Neural cell (in vitro differentiated cells): ENCODE results near the gene NASP. TPM values are rescaled to one million over a fixed set of nuclear protein-coding genes. Genes with fewer than 3 reads are reported as not detected.

Experiments used
- H2AFZ ChIP-seq: fragments of 200-600, 300-800 bp; sonication (generic), shearing (Covaris generic); 2 replicates; pipeline ENCODE4 v1.6.0; 2014; ENCODE audit warnings: low read depth, mild to moderate bottlenecking, antibody characterized with exemption, low read length, moderate library complexity
- H3F3A ChIP-seq: fragments of 200-600 bp; shearing (Covaris generic); 2 replicates; pipeline ENCODE4 v1.6.1; 2016; ENCODE audit warnings: mild to moderate bottlenecking, moderate library complexity, mixed read lengths, antibody characterized with exemption, low read length; ENCODE audit not compliant: insufficient read depth, poor library complexity, severe bottlenecking
- H3K27ac ChIP-seq: fragments of 200-600, 300-800 bp; sonication (generic), shearing (Covaris generic); 2 replicates; pipeline ENCODE4 v1.5.1; 2014; ENCODE audit warnings: mild to moderate bottlenecking, low read length, moderate library complexity
- H3K27me3 ChIP-seq: fragments of 300-800, 200-600 bp; sonication (generic), shearing (Covaris generic); 2 replicates; pipeline ENCODE4 v1.6.0; 2014; ENCODE audit warnings: mild to moderate bottlenecking, low read depth, low read length, moderate library complexity; ENCODE audit not compliant: insufficient read depth
- H3K36me3 ChIP-seq: fragments of 300-800, 200-600 bp; sonication (generic), shearing (Covaris generic); 2 replicates; pipeline ENCODE4 v1.5.1; 2014; ENCODE audit warnings: mild to moderate bottlenecking, antibody characterized with exemption, low read length, moderate library complexity; ENCODE audit not compliant: insufficient read depth
- H3K4me2 ChIP-seq: fragments of 300-800, 200-600 bp; sonication (generic), shearing (Covaris generic); 2 replicates; pipeline ENCODE4 v1.6.0; 2014; ENCODE audit warnings: mild to moderate bottlenecking, low read length
- H3K4me3 ChIP-seq: fragments of 300-800, 200-600 bp; sonication (generic), shearing (Covaris generic); 2 replicates; pipeline ENCODE4 v1.5.1; 2014; ENCODE audit warnings: mild to moderate bottlenecking, low read length, moderate library complexity
- H3K79me2 ChIP-seq: fragments of 200-600 bp; shearing (Covaris generic); replicated peaks from 2 replicates; pipeline ENCODE4 v1.6.0; 2014; ENCODE audit warnings: mild to moderate bottlenecking, low read length, moderate library complexity; ENCODE audit not compliant: insufficient read depth
- H3K9ac ChIP-seq: fragments of 300-800, 200-600 bp; sonication (generic), shearing (Covaris generic); 2 replicates; pipeline ENCODE4 v1.6.1; 2016; ENCODE audit warnings: mild to moderate bottlenecking, low read length, mixed read lengths
- H3K9me2 ChIP-seq: fragments of 200-600 bp; shearing (Covaris generic); 2 replicates; pipeline ENCODE4 v1.6.1; 2016; ENCODE audit warnings: mild to moderate bottlenecking, low read length, mixed read lengths; ENCODE audit not compliant: insufficient read depth
- H3K9me3 ChIP-seq: fragments of 200-600, 300-800 bp; sonication (generic), shearing (Covaris generic); 2 replicates; pipeline ENCODE4 v1.6.1; 2016; ENCODE audit warnings: mild to moderate bottlenecking, mixed run types, low read length, moderate library complexity, mixed read lengths
- H4K20me1 ChIP-seq: fragments of 200-600 bp; shearing (Covaris generic); 2 replicates; pipeline ENCODE4 v1.6.1; 2016; ENCODE audit warnings: mild to moderate bottlenecking, mixed run types; ENCODE audit not compliant: insufficient read depth
- EP300 ChIP-seq: fragments of 450-650 bp; conservative IDR thresholded peaks from 2 replicates; pipeline ENCODE4 v1.6.1; 2014; ENCODE audit warnings: antibody characterized with exemption, mild to moderate bottlenecking, moderate library complexity; ENCODE audit not compliant: poor library complexity, severe bottlenecking
- EZH2 ChIP-seq: fragments of 200-600, 300-800 bp; shearing (Covaris generic), sonication (generic); IDR thresholded peaks from 2 replicates; pipeline ENCODE4 v1.6.1; 2014; ENCODE audit warnings: antibody characterized with exemption, low read length, borderline replicate concordance, mild to moderate bottlenecking; ENCODE audit not compliant: insufficient read depth, poor library complexity, severe bottlenecking
- MXI1 ChIP-seq: fragments of 450-650 bp; conservative IDR thresholded peaks from 2 replicates; pipeline ENCODE4 v1.6.1; 2014; ENCODE audit warnings: antibody characterized with exemption, mild to moderate bottlenecking; ENCODE audit not compliant: poor library complexity, severe bottlenecking
- POLR2AphosphoS5 ChIP-seq: IDR thresholded peaks from 2 replicates; pipeline ENCODE4 v1.6.1; 2012
- RAD21 ChIP-seq: fragments of 450-650 bp; conservative IDR thresholded peaks from 2 replicates; pipeline ENCODE4 v1.6.1; 2014; ENCODE audit warnings: antibody characterized with exemption, mild to moderate bottlenecking, moderate library complexity
- SMC3 ChIP-seq: fragments of 450-650 bp; conservative IDR thresholded peaks from 2 replicates; pipeline ENCODE4 v1.6.1; 2014; ENCODE audit warnings: antibody characterized with exemption, mild to moderate bottlenecking, moderate library complexity; ENCODE audit not compliant: poor library complexity
- TAF1 ChIP-seq: IDR thresholded peaks from 2 replicates; pipeline ENCODE4 v1.6.1; 2012; ENCODE audit warnings: low read depth
- polyA plus RNA-seq: library from polyadenylated mRNA; depleted of rRNA; stranded (reverse); fragments of >200 nt; gene quantifications from 2 replicates; pipeline ENCODE4 v1.2.3, GENCODE V29; 2014
- TF ChIP-seq, protein P1 (sequence below): fragments of 450-650 bp; IDR thresholded peaks from 2 replicates; pipeline ENCODE4 v1.5.1; 2014; ENCODE audit warnings: antibody characterized with exemption, mild to moderate bottlenecking, moderate library complexity; ENCODE audit not compliant: poor library complexity, severe bottlenecking
- TF ChIP-seq, protein P2 (sequence below): IDR thresholded peaks from 2 replicates; pipeline ENCODE4 v1.6.1; 2012; ENCODE audit warnings: borderline replicate concordance

Gene NASP
- polyA plus RNA-seq, 1 donor from 2014 or later: 177 TPM

DNA sequence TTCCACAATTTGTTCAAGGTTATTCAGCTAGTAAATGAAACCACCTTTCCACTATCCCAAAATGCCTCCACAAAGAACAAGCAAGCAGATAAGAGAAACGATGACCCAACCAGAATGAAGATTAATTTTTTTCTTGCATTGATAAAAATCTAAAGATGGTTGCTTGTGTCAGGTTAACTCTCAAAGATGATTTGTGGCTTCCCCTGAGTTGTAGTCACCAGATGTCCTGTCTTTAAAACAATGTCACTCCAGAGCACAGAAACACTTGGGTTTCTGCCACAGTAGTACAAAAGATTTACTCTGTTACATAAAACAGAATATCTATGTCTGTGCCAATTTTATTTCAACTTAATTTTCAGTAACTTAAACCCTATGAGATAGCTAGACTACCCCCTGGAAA lies 51.4 kb downstream of the NASP start:
- Histone ChIP-seq H3K27ac (no peak overlapping the region), H3K9ac (no peak overlapping the region), H3K27me3 (no peaks in the 10 kb centered on the region), H3K79me2 (no peaks in the 10 kb centered on the region), H2AFZ (no peak overlapping the region), H3K9me2 (no peaks in the 10 kb centered on the region), H3K36me3 (peaks cover 5% of the 10 kb centered on the region), H3K4me2 (no peak overlapping the region), H4K20me1 (no peaks in the 10 kb centered on the region), H3K9me3 (no peaks in the 10 kb centered on the region), H3F3A (no peaks in the 10 kb centered on the region), H3K4me3 (no peak overlapping the region)
- TF ChIP-seq, protein P1, sequence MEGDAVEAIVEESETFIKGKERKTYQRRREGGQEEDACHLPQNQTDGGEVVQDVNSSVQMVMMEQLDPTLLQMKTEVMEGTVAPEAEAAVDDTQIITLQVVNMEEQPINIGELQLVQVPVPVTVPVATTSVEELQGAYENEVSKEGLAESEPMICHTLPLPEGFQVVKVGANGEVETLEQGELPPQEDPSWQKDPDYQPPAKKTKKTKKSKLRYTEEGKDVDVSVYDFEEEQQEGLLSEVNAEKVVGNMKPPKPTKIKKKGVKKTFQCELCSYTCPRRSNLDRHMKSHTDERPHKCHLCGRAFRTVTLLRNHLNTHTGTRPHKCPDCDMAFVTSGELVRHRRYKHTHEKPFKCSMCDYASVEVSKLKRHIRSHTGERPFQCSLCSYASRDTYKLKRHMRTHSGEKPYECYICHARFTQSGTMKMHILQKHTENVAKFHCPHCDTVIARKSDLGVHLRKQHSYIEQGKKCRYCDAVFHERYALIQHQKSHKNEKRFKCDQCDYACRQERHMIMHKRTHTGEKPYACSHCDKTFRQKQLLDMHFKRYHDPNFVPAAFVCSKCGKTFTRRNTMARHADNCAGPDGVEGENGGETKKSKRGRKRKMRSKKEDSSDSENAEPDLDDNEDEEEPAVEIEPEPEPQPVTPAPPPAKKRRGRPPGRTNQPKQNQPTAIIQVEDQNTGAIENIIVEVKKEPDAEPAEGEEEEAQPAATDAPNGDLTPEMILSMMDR: no peak
- TF ChIP-seq, protein P2, sequence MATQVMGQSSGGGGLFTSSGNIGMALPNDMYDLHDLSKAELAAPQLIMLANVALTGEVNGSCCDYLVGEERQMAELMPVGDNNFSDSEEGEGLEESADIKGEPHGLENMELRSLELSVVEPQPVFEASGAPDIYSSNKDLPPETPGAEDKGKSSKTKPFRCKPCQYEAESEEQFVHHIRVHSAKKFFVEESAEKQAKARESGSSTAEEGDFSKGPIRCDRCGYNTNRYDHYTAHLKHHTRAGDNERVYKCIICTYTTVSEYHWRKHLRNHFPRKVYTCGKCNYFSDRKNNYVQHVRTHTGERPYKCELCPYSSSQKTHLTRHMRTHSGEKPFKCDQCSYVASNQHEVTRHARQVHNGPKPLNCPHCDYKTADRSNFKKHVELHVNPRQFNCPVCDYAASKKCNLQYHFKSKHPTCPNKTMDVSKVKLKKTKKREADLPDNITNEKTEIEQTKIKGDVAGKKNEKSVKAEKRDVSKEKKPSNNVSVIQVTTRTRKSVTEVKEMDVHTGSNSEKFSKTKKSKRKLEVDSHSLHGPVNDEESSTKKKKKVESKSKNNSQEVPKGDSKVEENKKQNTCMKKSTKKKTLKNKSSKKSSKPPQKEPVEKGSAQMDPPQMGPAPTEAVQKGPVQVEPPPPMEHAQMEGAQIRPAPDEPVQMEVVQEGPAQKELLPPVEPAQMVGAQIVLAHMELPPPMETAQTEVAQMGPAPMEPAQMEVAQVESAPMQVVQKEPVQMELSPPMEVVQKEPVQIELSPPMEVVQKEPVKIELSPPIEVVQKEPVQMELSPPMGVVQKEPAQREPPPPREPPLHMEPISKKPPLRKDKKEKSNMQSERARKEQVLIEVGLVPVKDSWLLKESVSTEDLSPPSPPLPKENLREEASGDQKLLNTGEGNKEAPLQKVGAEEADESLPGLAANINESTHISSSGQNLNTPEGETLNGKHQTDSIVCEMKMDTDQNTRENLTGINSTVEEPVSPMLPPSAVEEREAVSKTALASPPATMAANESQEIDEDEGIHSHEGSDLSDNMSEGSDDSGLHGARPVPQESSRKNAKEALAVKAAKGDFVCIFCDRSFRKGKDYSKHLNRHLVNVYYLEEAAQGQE: no peak
- TF ChIP-seq RAD21 (no peak), MXI1 (no peak), SMC3 (no peak), EZH2 (no peak), TAF1 (no peak), POLR2AphosphoS5 (no peak), EP300 (no peak)

GRCh38 chr1:45640293-45640692 lies 56.5 kb downstream of the NASP start:
- H4K20me1 ChIP-seq: no peaks in the 10 kb centered on the region
- no peaks in the 10 kb centered on the region for H3K9me2 ChIP-seq
- no peaks in the 10 kb centered on the region for H3K36me3 ChIP-seq
- H3K4me3 ChIP-seq: no peak overlapping the region
- no peak overlapping the region for H2AFZ ChIP-seq
- no peaks in the 10 kb centered on the region for H3K79me2 ChIP-seq
- no peaks in the 10 kb centered on the region for H3K27me3 ChIP-seq
- no peaks in the 10 kb centered on the region for H3F3A ChIP-seq
- no peak overlapping the region for H3K9ac ChIP-seq
- no peak overlapping the region for H3K27ac ChIP-seq
- no peak overlapping the region for H3K4me2 ChIP-seq
- TF ChIP-seq, protein P1: no peak
- no peak for TF ChIP-seq EZH2
- no peak for TF ChIP-seq SMC3
- TF ChIP-seq TAF1: no peak
- TF ChIP-seq MXI1: no peak
- TF ChIP-seq, protein P2: no peak
- TF ChIP-seq EP300: no peak
- no peak for TF ChIP-seq RAD21
- no peak for TF ChIP-seq POLR2AphosphoS5
- H3K9me3 ChIP-seq: no peaks in the 10 kb centered on the region
